Measurements from ENCODE around the gene XIRP2. TPM values are rescaled to one million over a fixed set of nuclear protein-coding genes. Genes with fewer than 3 reads are reported as not detected.

XIRP2 gene
- total and polyA plus RNA-seq, 2 of the 8 experiments (the other 6 are each of a cell fraction or from before 2014, with no cell fraction given): 0.11 TPM; not detected in 1

DNA sequence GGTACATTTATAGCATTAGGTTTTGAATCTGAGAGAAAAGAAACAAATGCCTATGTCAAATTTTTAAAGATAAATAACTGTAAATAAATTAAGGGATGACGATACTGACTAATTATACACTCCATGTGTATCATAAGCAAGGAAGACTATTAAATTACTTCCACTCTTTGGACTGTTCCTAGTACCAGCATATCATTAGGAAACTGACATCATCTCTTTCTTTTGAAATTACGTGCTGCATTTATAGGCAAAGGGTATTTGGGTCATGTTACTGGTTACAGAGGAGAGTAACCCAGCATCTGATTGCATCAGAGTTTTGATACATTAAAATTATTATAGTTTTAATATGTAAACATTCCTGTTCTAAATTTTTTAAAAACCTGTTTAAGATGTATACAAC lies 309.7 kb downstream of the XIRP2 start:
- Histone ChIP-seq H3K4me3 (ENCODE audit: extremely low read depth in 1 of 4, insufficient read depth in 2 of 4, low read depth in 3 of 4, low read length in 4 of 4) (no peak overlapping the region), H3K4ac (replicated peaks; ENCODE audit: insufficient read length, low read depth, low read length) (no peak overlapping the region), H2BK20ac (ENCODE audit: low read length) (no peak overlapping the region), H3K18ac (ENCODE audit: extremely low read depth, low read length) (no peak overlapping the region), H3K27ac (ENCODE audit: low read depth, low read length) (no peak overlapping the region), H4K8ac (ENCODE audit: extremely low read depth, insufficient read depth, low read length) (no peak overlapping the region), H3K79me2 (ENCODE audit: control insufficient read depth in 1 of 2, insufficient read depth in 2 of 2, low read length in 2 of 2) (no peaks in the 10 kb centered on the region), H2BK5ac (ENCODE audit: low read depth, low read length) (no peak overlapping the region), H2AFZ (ENCODE audit: low read length) (no peak overlapping the region), H3K79me1 (ENCODE audit: low read depth, low read length) (no peaks in the 10 kb centered on the region), H3K4me1 (replicated peaks in 1 of 4; ENCODE audit: control insufficient read depth in 3 of 4, insufficient read depth in 4 of 4, low read length in 3 of 4) (no peaks in the 10 kb centered on the region), H3K23me2 (ENCODE audit: low read depth, low read length) (no peaks in the 10 kb centered on the region; the same call in 1 of the 2 replicates), H4K5ac (ENCODE audit: insufficient read length, low read depth, low read length) (no peak overlapping the region), H3K4me2 (ENCODE audit: insufficient read depth in 1 of 2, low read depth in 2 of 2, low read length in 2 of 2) (no peak overlapping the region), H2AK5ac (ENCODE audit: low read depth, low read length) (no peak overlapping the region), H3K56ac (replicated peaks; ENCODE audit: insufficient read length, low read depth, low read length) (no peak overlapping the region), H3K14ac (ENCODE audit: insufficient read length) (no peak overlapping the region), H2BK120ac (replicated peaks; ENCODE audit: low read depth, low read length) (no peak overlapping the region), H3K9ac (replicated peaks in 1 of 4; ENCODE audit: extremely low read depth in 1 of 4, low read depth in 3 of 4, low read length in 3 of 4) (no peak overlapping the region), H2BK15ac (ENCODE audit: low read length) (no peak overlapping the region), H2BK12ac (ENCODE audit: low read depth, low read length) (no peak overlapping the region), H4K20me1 (replicated peaks in 1 of 2; ENCODE audit: control insufficient read depth in 1 of 2, insufficient read depth in 2 of 2, low read length in 2 of 2) (no peaks in the 10 kb centered on the region), H3K27me3 (replicated peaks in 1 of 4; ENCODE audit: control insufficient read depth in 3 of 4, extremely low read depth in 1 of 4, insufficient read depth in 3 of 4, low read length in 3 of 4) (no peaks in the 10 kb centered on the region), H4K91ac (replicated peaks; ENCODE audit: insufficient read length, low read length) (no peak overlapping the region), H3K23ac (ENCODE audit: insufficient read length) (no peak overlapping the region), H3K9me3 (ENCODE audit: insufficient read depth in 2 of 2, low read depth in 1 of 2, low read length in 1 of 2) (no peaks in the 10 kb centered on the region), H3K36me3 (ENCODE audit: control insufficient read depth in 2 of 4, insufficient read depth in 4 of 4, low read length in 3 of 4) (no peaks in the 10 kb centered on the region)
- FAIRE-seq (no peak), DNase-seq (ENCODE audit: low read depth in 1 of 2, low spot score in 2 of 2) (no peak)
- TF ChIP-seq JUN (IDR thresholded peaks at IDR 0.05; ENCODE audit: low read depth, low read length): no peak
- no peak for TF ChIP-seq FOSL1 (IDR thresholded peaks at IDR 0.05; ENCODE audit: insufficient read depth, low read depth, low read length)
- no peak for TF ChIP-seq HDAC2 (IDR thresholded peaks at IDR 0.05; ENCODE audit: borderline replicate concordance in 1 of 2, low read depth in 2 of 2, low read length in 2 of 2)
- no peak for TF ChIP-seq JUND (IDR thresholded peaks at IDR 0.05; ENCODE audit: low read length)
- TF ChIP-seq SAP30 (IDR thresholded peaks at IDR 0.05; ENCODE audit: insufficient read depth, insufficient replicate concordance, low read length): no peak
- TF ChIP-seq BACH1 (IDR thresholded peaks at IDR 0.05; ENCODE audit: low read length): no peak
- no peak for TF ChIP-seq GTF2F1 (IDR thresholded peaks at IDR 0.05; ENCODE audit: borderline replicate concordance, low read depth, low read length)
- TF ChIP-seq BRCA1 (IDR thresholded peaks at IDR 0.05; ENCODE audit: low read depth, low read length): no peak
- no peak for TF ChIP-seq CBX5 (IDR thresholded peaks at IDR 0.05; ENCODE audit: low read depth, low read length)
- TF ChIP-seq SP1 (IDR thresholded peaks at IDR 0.05; ENCODE audit: low read depth, low read length): no peak
- ChIA-PET POLR2A (ENCODE audit: partially characterized antibody) (no interaction called here), CTCF (ENCODE audit: partially characterized antibody) (no interaction called here)
- WGBS, 2 experiments (ENCODE audit: extremely low coverage in 1 of 2, insufficient coverage in 1 of 2, insufficient read length in 1 of 2, insufficient replicate concordance in 2 of 2, low coverage in 1 of 2, low lambda C conversion rate in 2 of 2, missing lambda C conversion rate in 1 of 2): 92% methylated on average over 2 of the region's 2 CpGs; no CpG with 5 or more reads in 1 of the 2 experiments

Measured in H1 (cell line).